Activated naive CD8-positive, alpha-beta T cell treated with anti-CD3 and anti-CD28 coated beads, Interleukin-2, amount 50 U/mL, for 16 hours (primary cell): Measurements from ENCODE around the gene GALNT10.

Experiments
- DNase-seq: peaks from one replicate; pipeline ENCODE4 v3.0.0-alpha.2; 2020; ENCODE audit warnings: low read depth, low spot score

Gene GALNT10

DNA sequence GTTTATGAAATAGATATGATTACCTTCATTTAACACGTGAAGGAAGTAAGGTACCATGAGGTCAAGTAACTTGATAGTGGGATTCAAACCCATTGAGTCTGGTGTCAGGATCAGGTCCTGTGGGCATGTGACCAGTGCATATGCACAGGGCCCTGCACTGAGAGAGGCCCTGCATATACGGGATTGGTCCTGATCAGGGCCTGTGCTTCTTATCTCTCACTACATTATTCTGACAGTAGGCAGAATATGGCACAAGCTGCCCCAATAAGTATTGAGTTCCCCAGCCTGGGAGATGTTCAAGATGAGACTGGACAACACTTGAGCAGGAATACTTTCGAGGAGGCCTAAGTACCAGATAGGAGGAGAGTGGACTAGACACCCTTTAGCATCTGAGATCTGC lies 44.0 kb downstream of the GALNT10 start:
- DNase-seq, result no peak

DNA sequence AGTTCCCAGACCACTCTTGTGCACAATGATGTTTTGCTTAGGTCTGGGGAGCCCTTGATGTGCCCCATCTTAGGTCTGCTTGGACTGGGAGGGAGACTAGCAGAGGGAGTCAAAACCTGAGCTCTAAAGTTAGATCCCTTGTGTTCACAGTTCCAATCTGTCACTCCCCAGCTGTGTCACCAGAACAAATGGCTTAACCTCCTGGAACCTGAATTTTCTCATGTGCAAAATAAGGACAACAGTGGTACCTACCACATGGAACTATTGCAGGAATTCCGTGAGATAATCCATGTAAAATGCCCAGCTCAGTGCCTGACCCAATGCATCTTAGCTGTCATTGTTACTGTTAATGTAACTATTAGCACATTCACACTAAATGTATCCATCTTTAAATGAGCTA lies 45.5 kb downstream of the GALNT10 start:
- no peak for DNase-seq

DNA sequence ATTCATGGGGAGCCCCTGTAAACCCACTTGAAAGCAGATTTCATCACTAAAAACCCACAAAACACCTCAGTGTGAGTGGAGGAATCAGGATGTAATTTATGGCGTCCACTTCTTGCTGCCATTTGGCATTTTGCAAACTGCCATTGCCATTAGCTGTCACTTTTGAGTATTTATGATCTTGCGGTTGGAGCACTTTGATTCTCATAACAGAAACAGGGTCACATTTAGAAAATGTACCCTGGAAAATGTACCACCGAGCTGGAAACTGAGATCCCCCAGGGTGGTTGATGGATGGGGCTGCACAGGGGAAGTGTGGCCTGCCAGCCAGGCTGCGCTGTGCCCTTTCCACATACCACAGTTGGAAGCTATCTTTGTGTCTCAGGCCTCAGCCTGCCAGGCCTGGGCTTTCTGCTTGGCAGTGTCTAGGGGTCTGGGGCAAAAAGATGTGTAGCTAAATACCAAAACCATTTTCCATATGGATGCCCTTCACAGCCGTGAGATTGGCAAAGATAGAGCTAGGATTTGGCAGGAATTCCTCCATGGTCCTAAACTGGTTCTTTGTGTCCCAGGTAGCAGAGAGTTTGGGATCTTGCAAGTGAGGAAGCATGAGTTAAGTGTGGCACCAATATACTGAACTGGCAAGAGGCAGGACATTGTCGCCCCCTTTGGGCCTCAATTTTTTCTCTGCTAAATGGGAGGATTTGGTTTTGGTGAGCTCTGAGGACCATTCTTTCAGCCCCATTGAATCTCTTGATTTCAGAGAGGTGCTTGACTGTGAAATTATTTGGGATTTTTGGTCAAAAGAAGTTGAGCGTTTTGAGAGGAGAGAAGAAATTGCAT lies 46.2 kb downstream of the GALNT10 start:
- DNase-seq, result no peak

DNA sequence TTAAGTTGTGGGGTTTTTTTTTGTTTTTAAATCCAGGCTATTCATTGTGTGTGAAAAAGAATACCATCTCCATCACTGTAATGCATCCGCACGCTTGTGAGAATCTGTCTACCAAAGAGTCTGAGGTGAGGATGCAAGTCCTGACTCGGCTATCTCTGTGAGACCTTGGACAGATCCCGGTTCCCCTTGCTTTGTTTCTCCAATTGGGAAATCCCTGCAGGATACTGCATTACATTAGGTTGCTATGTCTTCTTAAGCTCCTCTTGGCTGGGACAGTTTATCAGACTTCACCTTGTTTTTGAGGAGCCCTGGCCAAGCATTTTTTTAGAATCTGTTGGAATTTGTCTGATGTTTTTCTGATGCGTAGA lies 46.8 kb downstream of the GALNT10 start:
- DNase-seq, result no peak

DNA sequence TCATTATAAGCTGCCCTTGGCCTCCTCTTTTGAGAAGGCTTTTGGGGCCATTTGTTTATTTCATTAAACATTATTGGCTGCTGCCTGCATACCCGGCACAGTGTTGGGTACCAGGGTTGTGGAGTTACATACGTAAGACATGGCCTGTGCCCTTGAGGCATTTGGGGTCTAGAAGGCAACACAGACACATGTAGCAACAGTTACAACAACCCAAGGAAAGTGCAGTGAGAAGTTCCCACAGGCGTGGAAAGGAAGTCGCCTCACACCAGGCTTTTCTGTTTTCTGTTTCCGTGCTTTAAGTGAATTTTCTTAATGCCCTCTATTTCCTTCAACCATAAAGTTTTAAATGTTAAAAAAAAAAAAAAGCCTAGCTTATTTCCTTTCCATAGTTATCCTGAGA lies 47.4 kb downstream of the GALNT10 start:
- DNase-seq, result no peak

DNA sequence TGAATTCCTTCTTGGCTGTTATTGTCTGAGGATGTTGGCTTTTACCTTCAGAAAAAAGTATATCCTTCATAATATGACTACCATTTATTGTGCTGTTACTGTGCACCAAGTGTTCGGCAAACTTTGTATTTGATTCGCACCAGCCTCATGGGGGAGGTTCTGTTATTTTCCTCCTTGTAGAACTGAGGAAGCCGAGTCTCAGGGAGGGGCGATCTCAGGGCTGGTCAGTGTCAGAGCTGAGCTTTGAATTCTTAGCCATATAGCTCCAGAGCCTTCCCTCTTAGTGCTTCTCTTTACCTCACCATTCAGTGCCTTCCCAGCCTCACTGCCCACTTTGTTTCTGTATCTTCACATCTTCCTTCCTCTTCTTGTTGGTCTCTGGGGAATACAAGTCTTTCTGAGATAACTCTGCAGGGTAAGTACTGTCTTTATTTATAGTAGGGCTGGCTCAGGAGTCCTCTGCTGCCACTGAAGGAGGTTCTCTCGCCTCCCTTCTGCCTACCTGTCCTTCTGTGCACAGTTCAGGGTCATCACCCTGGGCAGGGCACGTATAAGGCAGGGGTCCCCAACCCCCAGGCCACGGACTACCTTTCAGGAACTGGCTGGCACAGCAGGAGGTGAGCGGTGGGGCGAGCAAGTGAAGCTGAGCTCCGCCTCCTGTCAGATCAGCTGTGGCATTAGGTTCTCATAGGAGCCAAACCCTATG lies 48.4 kb downstream of the GALNT10 start:
- DNase-seq, result no peak

DNA sequence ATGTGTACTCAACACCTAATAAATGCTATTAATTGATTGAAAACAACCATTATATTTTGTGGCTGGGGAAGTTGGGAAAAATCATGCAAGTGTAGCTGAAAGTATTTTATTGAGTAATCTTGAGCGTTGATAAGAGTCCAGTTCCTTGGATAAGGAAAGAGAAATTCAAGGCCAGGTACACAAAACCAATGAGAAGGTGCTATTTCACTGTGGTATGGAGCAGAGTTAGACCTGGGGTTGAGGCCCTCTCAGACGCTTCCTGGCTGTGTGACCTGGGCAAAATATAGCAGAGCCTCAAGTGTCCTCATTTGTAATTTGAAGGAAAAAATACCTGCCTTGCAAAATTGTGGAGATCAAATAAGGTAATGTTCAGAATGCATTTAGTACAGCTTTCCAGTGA lies 50.1 kb downstream of the GALNT10 start:
- no peak for DNase-seq

DNA sequence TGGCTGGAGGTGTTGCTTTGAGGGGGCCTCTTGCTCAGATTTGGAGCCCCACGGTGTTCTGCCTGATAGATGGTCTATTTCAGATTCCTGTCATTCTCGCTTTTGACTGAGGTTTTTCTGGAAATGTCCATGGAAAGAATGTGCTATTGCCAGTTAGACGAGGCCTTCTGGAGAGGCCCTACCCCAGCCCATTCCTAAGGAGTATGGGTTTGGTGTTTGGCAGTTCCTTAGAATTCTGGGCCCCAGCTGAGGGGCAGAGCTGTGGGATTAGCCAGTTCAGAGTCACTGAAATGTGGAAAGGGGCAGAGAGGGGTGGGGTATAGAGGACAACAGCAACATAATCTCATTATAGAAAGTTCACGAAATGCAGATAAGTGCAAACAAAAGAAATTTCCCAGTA lies 50.5 kb downstream of the GALNT10 start:
- no peak for DNase-seq

DNA sequence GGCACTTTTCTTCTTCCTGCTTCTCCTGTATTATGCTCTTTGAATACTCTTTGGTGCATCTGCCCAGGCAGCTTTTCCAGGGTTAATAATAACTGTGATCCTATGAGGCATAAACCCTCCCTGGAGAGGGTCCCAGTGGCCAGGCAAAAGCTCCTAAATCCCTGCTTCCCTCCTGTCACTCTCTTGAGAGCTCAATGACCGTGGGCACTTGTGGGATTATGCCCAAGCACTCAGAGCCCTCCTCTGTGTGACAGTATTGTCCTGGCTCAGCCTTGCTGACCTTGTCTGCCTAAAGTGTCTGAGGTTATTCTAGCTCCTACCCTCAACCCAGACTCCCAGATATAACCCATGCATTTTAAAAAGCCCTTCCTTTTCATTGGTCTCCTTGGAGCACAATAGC lies 51.9 kb downstream of the GALNT10 start:
- no peak for DNase-seq

DNA sequence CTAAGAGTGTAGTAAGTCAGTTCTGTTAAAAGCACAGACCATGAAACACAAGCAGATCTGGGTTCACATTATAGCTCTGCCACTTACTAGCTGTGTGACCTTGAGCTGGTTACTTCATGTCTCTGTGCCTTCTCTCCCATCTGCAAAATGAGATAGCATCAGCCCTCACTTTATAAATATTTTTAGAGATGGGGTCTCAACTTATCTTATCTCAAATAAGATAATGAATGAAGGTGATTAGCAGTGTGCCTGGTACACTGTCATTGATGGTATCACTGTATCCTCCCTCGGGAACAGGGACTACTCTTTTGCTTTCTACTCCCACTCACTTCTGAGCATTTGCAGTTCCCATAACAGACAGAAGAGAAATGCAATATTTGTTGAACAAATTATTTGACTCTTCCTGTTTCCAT lies 52.4 kb downstream of the GALNT10 start:
- no peak for DNase-seq

DNA sequence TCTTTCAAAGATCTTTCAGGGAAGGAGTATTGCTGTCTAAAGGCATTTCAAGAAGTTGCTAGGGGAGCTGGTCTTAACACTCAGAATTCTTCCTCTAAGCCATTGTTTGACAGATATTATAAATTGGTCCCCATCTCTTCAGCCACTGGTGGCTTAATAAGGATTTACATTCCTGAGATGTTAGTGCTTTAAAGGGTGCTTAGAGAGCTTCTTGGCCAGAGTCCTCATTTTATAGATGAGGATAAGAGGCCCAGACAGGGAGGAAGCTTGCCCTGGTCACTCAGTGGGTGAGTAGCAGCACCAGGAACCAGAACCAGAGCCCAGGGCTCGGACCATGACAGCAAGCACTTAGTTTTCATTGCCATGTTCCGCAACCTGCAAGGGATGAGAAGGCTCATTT lies 53.2 kb downstream of the GALNT10 start:
- no peak for DNase-seq

DNA sequence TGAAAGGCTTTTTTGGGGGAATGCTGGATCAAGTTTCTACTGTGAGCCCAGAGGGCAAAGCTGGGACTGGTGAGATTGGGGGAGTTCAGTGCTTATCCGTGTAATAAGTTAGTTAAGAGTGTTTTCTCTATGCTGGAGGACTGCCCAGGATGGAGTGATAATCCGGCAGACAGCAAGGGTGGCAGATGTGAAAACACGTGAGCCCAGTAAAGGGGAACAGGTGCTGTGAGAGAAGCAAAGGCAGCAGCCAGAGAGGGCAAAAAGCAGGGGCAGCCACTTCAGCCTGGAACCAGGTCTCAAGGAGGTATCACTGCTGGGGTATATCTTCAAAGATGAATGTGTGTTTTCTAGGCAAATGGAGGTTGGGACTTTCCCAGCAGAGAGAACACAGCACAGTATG lies 53.9 kb downstream of the GALNT10 start:
- no peak for DNase-seq

DNA sequence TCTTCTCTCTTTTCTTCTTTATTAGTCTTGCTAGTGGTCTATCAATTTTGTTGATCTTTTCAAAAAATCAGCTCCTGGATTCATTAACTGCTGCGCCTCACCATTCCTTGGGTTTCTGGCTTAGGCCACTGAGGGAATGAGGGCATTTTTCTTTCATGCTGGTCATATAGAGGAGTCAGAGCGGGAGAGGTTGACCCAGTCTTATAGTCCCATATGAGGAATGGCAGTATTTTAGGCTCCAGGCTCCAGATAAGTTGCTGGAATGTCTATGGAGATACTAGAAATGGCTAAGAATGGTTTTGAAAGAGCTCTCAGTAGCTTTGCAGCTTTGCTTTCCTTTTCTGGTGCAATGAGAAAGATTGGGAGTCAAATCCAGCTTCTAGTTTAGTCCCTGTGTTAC lies 58.2 kb downstream of the GALNT10 start:
- no peak for DNase-seq

DNA sequence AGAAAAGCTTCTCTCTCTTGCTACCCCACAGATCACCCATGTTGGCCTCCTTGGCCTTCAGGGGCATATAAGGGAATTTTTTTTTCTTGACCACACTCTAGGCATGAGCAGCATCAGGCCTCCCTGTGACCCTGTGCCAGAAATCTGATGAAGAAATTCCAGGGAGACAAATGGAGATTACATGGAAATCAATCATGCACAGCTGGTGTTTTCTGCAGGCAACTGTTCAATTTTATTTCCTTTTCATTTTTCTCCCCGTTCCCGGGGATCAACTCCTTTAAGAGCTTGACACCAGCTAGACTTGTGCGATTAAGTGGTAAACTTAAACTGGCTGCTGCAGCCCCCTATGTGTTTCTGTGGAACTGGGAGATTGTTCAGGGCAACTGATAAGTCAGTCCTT lies 59.3 kb downstream of the GALNT10 start:
- no peak for DNase-seq

DNA sequence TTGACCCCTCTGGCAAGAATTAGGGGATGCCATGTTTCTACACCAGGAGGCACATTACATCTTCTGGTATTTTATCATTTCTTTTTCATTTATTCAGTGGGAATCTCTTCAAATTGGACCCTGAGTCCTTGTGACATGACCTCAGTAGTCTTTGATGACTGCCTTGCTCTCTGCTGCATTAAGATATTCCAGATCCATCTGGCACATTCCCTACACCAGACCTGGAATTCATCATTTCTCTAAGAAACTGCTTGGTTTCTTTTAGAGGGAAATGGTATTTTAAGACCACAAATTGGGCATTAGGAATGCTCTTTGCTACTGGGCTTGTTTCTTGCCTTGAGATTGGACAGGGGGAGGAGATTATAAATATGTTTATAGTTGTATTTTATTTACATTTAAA lies 61.0 kb downstream of the GALNT10 start:
- no peak for DNase-seq

DNA sequence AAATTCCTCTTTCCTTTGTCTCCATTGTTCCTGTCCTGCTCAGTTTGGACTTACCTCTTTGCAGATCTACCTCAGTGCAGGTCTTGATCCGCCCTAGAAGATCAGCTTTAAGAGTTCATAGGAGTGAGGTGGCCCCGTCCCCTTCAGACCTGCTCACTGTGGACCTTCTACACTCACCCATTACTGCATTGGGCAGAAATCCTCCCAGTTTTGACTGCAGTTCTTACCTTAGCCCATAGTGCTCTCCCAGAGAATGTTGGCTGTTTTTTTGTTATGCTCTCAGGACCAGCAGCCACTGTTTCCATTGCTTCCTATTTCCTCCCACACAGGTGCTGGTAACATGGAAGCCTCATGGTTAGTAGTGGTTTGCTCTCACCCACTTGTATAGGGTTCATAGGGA lies 63.3 kb downstream of the GALNT10 start:
- DNase-seq, result no peak

DNA sequence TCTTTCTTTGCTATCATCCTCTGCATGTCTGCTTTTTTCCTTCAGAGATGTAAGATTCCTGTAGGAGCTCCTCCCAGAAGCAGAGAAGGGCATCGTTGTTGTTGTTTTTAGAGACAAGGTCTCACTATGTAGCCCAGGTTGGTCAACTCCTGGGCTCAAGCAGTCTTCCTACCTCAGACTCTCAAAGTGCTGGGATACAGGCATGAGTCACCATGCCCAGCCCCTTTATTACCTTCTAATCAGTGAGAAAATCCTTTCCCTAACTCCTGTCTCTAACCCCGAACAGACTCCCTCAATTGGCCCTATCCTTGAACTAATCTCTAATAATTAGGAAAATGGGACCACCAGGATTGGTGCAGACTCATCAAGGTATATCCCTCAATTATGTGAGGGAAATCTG lies 64.4 kb downstream of the GALNT10 start:
- no peak for DNase-seq

DNA sequence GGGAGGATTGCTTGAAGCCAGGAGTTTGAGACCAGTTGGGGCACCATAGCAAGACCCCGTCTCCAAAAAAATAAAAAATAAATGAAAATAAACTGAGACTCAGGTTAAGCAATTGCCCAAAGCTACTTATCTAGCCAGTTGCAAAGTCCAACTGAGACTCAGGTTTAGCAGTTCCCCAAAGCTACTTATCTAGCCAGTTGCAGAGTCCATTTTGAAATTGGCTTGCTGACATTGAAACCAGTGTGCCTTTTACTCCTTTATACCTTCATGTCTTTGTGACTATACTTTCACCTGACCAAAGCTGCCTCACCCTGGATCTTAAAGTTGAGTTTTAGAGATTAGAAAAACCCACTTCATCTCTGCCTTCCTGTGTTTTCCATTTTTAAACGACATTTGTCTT lies 66.5 kb downstream of the GALNT10 start:
- DNase-seq, result no peak

DNA sequence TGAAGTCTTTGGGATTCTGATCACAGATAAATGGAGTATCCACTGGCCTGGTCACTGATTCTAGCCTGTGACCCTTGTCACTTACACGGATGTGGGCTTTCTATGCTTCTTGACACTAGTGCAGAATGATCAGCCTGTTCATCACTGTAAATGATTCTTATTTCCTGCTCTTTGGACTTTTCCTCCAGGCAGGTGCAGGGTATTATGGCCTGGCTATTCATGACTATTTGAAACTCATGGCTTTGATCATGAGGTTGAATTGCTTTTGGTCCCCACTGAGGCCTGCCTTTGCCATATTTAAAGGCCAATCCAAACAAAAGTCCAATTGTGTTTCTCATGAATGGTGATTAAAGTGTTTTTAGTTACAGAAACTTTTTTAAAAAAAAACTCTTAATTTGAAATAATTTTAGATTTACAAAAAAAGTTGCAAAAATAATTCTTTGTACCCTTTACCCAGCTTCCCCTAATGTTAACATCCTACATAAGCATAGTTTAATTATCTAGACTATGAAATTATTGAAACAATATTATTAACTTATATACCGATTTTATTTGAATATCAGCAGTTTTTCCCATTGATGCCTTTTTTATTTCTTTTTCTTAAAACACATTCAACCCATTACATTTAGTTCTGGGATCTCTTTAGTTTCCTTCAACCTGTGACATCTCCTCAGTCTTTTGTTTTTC lies 68.1 kb downstream of the GALNT10 start:
- DNase-seq, result no peak

DNA sequence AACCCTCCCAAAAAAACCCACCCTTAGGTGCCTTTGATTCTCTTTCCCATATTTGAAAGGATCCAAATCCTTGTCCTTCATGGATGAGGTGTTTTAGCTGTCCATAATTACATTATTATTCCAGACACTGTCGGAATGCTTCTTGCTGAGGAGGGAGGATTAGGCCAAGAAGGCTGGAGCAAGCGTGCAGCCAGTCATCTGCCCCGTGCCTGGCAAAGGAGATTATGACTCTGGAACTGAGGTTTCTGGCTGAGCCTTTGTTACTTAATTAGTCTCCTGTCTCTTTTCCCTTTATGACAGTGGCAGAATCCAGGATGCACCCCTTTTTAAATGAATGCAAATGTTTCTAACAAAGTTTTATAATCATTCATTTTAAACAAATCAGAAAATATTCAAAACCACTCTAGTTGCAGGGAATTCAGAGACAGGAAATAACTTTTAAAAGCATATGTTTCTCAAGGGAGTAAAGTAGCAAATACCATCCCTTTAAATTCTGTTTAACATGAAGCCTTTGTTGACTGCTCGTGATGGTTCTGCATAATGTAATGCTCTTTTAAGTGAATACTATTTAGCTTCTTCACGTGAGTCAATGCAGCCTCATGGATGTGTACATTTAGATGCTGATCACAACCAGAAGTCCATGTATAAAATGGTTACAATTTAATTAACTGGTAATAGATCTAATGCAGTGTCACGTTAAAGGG lies 69.8 kb downstream of the GALNT10 start:
- no peak for DNase-seq

DNA sequence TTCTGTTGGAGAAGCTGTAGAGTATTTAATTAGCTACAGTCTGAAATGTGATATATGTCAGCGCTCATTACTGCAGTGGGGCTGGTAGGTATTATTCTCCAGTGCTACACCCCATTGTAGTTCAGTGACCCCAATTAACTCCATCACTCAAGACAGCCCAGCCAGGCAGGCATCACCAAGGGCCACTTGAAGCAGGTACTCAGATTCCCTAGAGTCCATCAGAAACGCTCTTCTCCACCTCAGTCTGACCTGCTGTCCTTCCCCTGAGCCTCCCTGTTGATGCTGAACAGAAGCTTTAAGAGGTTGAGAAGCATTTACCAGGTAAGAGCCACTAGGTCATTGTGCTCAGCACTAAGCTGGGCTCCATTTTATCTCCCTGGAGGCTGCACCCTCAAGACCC lies 71.8 kb downstream of the GALNT10 start:
- DNase-seq, result no peak

DNA sequence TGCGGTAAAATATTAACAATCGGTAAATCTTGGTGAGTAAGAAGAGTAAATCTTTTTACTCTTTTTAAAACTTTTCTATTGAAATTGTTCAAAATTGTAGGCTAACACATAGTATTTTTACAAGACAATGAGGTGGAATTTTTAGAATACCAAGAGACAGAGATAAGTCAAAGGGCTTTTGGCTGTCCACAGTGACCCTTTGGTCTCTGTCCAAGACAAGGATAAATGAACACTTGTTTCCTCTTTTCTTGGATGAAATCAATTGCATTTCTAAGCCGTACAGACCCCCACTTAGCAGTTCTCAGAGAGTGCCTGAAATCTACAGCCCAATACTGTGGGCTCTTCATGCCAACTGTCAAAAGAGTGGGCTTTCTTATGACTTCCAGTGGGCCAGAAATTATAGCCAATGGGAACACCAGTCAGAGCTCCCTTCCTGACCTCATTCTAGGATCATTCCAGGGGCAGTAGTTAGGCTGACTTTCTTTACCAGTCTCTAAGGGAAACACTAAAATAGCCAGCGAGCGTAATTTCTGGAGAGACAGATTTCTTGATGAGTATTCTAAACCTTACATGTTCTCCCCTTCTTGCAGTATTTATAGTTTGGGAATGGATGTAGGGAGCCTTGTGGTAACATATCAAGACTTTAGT lies 74.1 kb downstream of the GALNT10 start:
- DNase-seq, result no peak
